HG02943 (cell line): ENCODE measurements around the gene VEPH1.

Experiments
- ATAC-seq: cut with Tn5 transposase; IDR thresholded peaks from one replicate; pipeline ENCODE4 v1.9.1; 2021; ENCODE audit warnings: mild to moderate bottlenecking, low read depth, moderate library complexity; ENCODE audit not compliant: unreplicated experiment

VEPH1 gene

GRCh38 chr3:157233923-157234322 is 269.3 kb downstream of the VEPH1 start:
- no peak for ATAC-seq

GRCh38 chr3:157232141-157232540 is 271.1 kb downstream of the VEPH1 start:
- ATAC-seq: no peak

DNA sequence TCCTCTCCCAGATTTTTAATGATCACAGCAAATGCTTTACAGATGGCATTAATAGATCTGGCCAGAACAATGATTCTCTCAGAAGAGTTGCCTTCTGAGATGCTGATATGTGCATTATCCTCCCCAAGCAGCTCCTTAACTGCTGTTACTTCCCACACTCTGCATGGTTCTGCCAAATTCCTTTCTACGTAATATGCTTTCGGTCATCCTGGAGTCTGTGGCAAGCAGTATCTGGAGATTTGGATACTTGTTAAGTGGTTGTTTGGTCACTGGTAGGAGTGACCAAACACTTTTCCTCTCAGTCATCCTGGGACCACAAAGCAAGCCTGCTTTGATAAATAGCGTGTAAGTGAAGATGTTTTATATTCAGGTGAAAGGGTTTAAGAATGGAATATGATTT is 272.1 kb downstream of the VEPH1 start:
- ATAC-seq: no peak

GRCh38 chr3:157226173-157226847 is 276.9 kb downstream of the VEPH1 start:
- no peak for ATAC-seq

DNA sequence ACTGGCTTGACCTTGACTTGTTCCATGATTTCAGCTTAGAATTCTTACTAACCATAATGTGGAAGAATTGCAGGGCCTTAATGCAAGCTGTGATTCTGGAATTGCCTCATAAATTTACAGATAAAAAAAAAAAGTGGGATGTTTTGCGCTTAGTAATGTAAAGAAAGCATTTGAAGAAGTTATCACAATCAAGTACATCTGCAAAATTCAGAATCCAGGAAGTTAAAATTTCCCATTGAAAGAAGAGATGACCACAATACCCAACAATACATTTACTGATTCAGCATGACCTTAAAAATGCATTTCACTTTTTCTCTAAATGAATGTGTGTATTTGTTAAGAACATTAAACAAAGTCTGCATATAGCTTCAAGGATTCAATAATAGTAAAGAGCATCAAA is 278.2 kb downstream of the VEPH1 start:
- no peak for ATAC-seq

- no peak for ATAC-seq
Measured at GRCh38 chr3:157220883-157221282, 282.3 kb downstream of the VEPH1 start.

- ATAC-seq: no peak
Measured at GRCh38 chr3:157220211-157220610, 283.0 kb downstream of the VEPH1 start.

GRCh38 chr3:157219215-157219614 is 284.0 kb downstream of the VEPH1 start:
- no peak for ATAC-seq
